B cell (primary cell): Measurements from ENCODE around the gene OGG1. TPM values are rescaled to one million over a fixed set of nuclear protein-coding genes. Genes with fewer than 3 reads are reported as not detected.

ENCODE experiments used
- ATAC-seq: fragments of 200-7000 bp; cut with Tn5 transposase; one replicate; pipeline ENCODE4 v1.10.0; 2021; ENCODE audit warnings: low read depth, mild to moderate bottlenecking, moderate number of reproducible peaks, moderate library complexity
- CTCF ChIA-PET: fragments of 350-600 bp; sonication (Branson Sonifier 250); formaldehyde crosslinking; loops from one replicate; lab custom pipeline; 2021; ENCODE audit warnings: antibody characterized with exemption, inconsistent platforms; lab: Charles Lee
- POLR2A ChIA-PET: fragments of 350-600 bp; sonication (Branson Sonifier 250); formaldehyde crosslinking; loops from one replicate; lab custom pipeline; 2021; ENCODE audit warnings: antibody characterized with exemption; lab: Charles Lee
- DNase-seq: peaks from one replicate; pipeline ENCODE4 v3.0.0; 2013
- H2AFZ ChIP-seq: 2 replicates; pipeline ENCODE4 v1.6.1; 2012; ENCODE audit warnings: mild to moderate bottlenecking, low read depth, low read length; ENCODE audit not compliant: insufficient read depth, poor library complexity, severe bottlenecking
- H3K27ac ChIP-seq, 2 donors: 1 replicate in 1 of 2; 2 replicates in 1 of 2; pipeline ENCODE4 v1.5.1; 2012 to 2013; ENCODE audit warnings: low read length in 2 of 2, mild to moderate bottlenecking in 2 of 2, moderate library complexity in 1 of 2
- H3K27me3 ChIP-seq, 4 experiments: fragments of 200-600 bp in 1 of 4; sonication (generic) in 1 of 4; replicated peaks in 1 of 4; 1 replicate in 2 of 4; 2 replicates in 2 of 4; pipeline versions ENCODE4 v1.6.1 to v1.7.0; 2013 to 2016; ENCODE audit warnings: low read length in 3 of 4, mild to moderate bottlenecking in 2 of 4, mixed read lengths in 1 of 4, moderate library complexity in 1 of 4; ENCODE audit not compliant: insufficient read depth in 4 of 4, control insufficient read depth in 3 of 4; ENCODE audit errors: control extremely low read depth in 1 of 4
- H3K36me3 ChIP-seq, 2 experiments: replicated peaks in 1 of 2; 1 replicate in 1 of 2; 2 replicates in 1 of 2; pipeline versions ENCODE4 v1.6.1 to v1.7.1; 2013; ENCODE audit warnings: low read length in 1 of 2; ENCODE audit not compliant: insufficient read depth in 2 of 2, control insufficient read depth in 1 of 2; ENCODE audit errors: control extremely low read depth in 1 of 2, extremely low read depth in 1 of 2
- H3K4me1 ChIP-seq, 2 donors: fragments of 200-600 bp in 1 of 2; sonication (generic) in 1 of 2; 1 replicate in 1 of 2; 2 replicates in 1 of 2; pipeline versions ENCODE4 v1.5.1 to v1.6.1; 2013 to 2017; ENCODE audit warnings: low read length in 2 of 2; ENCODE audit not compliant: control insufficient read depth in 2 of 2, insufficient read depth in 2 of 2
- H3K4me2 ChIP-seq: replicated peaks from 2 replicates; pipeline ENCODE3; 2012; ENCODE audit warnings: mild to moderate bottlenecking, low read depth, low read length; ENCODE audit not compliant: poor library complexity, severe bottlenecking
- H3K4me3 ChIP-seq, 5 experiments: fragments of 200-600 bp in 1 of 5; sonication (generic) in 1 of 5; 1 replicate in 3 of 5; 2 replicates in 2 of 5; pipeline versions ENCODE4 v1.5.1 to v1.7.0; 2011 to 2016; ENCODE audit warnings: low read length in 4 of 5, mild to moderate bottlenecking in 4 of 5, low read depth in 2 of 5, control low read depth in 1 of 5, moderate library complexity in 1 of 5; ENCODE audit not compliant: insufficient read depth in 1 of 5; ENCODE audit errors: control extremely low read depth in 1 of 5, extremely low read depth in 1 of 5
- H3K79me2 ChIP-seq: fragments of 200-600 bp; sonication (generic); one replicate; pipeline ENCODE4 v1.6.0; 2016; ENCODE audit warnings: low read length; ENCODE audit not compliant: control insufficient read depth, insufficient read depth
- H3K9ac ChIP-seq: fragments of 200-600 bp; sonication (generic); 2 replicates; pipeline ENCODE4 v1.6.1; 2017; ENCODE audit warnings: mild to moderate bottlenecking, low read length, moderate library complexity
- H3K9me3 ChIP-seq, 3 donors: one replicate each; pipeline versions ENCODE4 v1.6.1 to v1.7.1; 2013; ENCODE audit warnings: low read length in 2 of 3; ENCODE audit not compliant: control insufficient read depth in 2 of 3, insufficient read depth in 1 of 3; ENCODE audit errors: control extremely low read depth in 1 of 3
- H4K20me1 ChIP-seq: 2 replicates; pipeline ENCODE4 v1.6.0; 2012; ENCODE audit warnings: mild to moderate bottlenecking, low read length; ENCODE audit not compliant: insufficient read depth, control insufficient read depth, poor library complexity, severe bottlenecking
- H3K27ac Mint-ChIP-seq: one replicate; pipeline ENCODE4 v1.8.0; 2021; ENCODE audit warnings: mixed read lengths
- H3K27me3 Mint-ChIP-seq: one replicate; pipeline ENCODE4 v1.8.0; 2021; ENCODE audit warnings: mixed read lengths
- H3K4me1 Mint-ChIP-seq: one replicate; pipeline ENCODE4 v1.8.0; 2021; ENCODE audit warnings: mixed read lengths
- H3K4me3 Mint-ChIP-seq: one replicate; pipeline ENCODE4 v1.8.0; 2021; ENCODE audit warnings: mixed read lengths
- H3K9me3 Mint-ChIP-seq: one replicate; pipeline ENCODE4 v1.8.0; 2022; ENCODE audit warnings: mixed read lengths; ENCODE audit not compliant: insufficient read depth
- CTCF ChIP-seq: fragments of 200-600 bp; IDR thresholded peaks from one replicate; pipeline ENCODE4 v1.8.0; 2022; ENCODE audit warnings: antibody characterized with exemption, mild to moderate bottlenecking
- EZH2 ChIP-seq: IDR thresholded peaks from 2 replicates; pipeline ENCODE4 v1.6.1; 2012; ENCODE audit warnings: borderline replicate concordance, low read depth, mild to moderate bottlenecking, moderate library complexity, low read length; ENCODE audit not compliant: insufficient read depth, poor library complexity, severe bottlenecking
- WGBS: methylation state at CpG from one replicate; pipeline ENCODE4 v1.1.5; 2013; ENCODE audit warnings: missing lambda C conversion rate; ENCODE audit not compliant: insufficient coverage; 5-methylcytosine and 5-hydroxymethylcytosine counted together
- intact Hi-C: fragments of 100-400 bp; cut with micrococcal nuclease; formaldehyde crosslinking; loops from one replicate; pipeline ENCODE4 v1.10.0; 2022
- polyA plus RNA-seq: library from polyadenylated mRNA; depleted of rRNA; stranded (reverse); fragments of >200 nt; gene quantifications from 2 replicates; pipeline ENCODE4 v1.2.3, GENCODE V29; 2012
- total RNA-seq, 2 donors: library from RNA; stranded (reverse); fragments of 120-200 nt in 1 of 2; gene quantifications; 1 replicate in 1 of 2; 2 replicates in 1 of 2; pipeline versions ENCODE4 v1.2.3 to v1.2.4, GENCODE V29; 2013 to 2022

The OGG1 gene
- total and polyA plus RNA-seq, 2 donors (not counting 1 experiment from before 2014, with no cell fraction given) = 45.6 to 81.6 TPM

GRCh38 chr3:9754678-9755077 is 4.9 kb downstream of the OGG1 start:
- 92% methylated on average over 7 of the region's 8 CpGs for WGBS
- DNase-seq (no peak), ATAC-seq (no peak)
- Histone ChIP-seq H3K9ac (no peak overlapping the region), H4K20me1 (peaks cover 13% of the 10 kb centered on the region), H3K79me2 (peaks cover 28% of the 10 kb centered on the region), H3K4me3 (no peak overlapping the region), H3K9me3 (no peaks in the 10 kb centered on the region), H3K27me3 (no peaks in the 10 kb centered on the region), H3K36me3 (peaks cover 4 to 59% of the 10 kb centered on the region in 2 experiments), H3K27ac (no peak overlapping the region), H2AFZ (no peak overlapping the region), H3K4me2 (no peak overlapping the region), H3K4me1 (peaks cover 28 to 29% of the 10 kb centered on the region in 2 donors)
- CTCF ChIA-PET = no interaction called here
- no peak for TF ChIP-seq CTCF
- TF ChIP-seq EZH2 = no peak
- intact Hi-C loops = loop anchor here (10.0 kb wide), 1 partner anchor 230 kb away; the partner anchor contains the start of gene EMC3
- no peak overlapping the region for H3K4me3 Mint-ChIP-seq
- POLR2A ChIA-PET = interaction anchor here (1.0 kb wide), 1 partner anchor 12 kb away, joined by 5 read pairs; no protein-coding TSS in a partner anchor
- H3K9me3 Mint-ChIP-seq = no peaks in the 10 kb centered on the region
- peaks cover 41% of the 10 kb centered on the region for H3K4me1 Mint-ChIP-seq
- no peaks in the 10 kb centered on the region for H3K27me3 Mint-ChIP-seq
- H3K27ac Mint-ChIP-seq = no peak overlapping the region

- H3K4me3 ChIP-seq = no peak overlapping the region
- no peak overlapping the region for H2AFZ ChIP-seq
- H3K79me2 ChIP-seq = peaks cover 12% of the 10 kb centered on the region
- intact Hi-C loops = loop anchor here (10.0 kb wide), 1 partner anchor 227 kb away; the partner anchor contains the start of gene EMC3
- peaks cover 4 to 62% of the 10 kb centered on the region in 2 experiments for H3K36me3 ChIP-seq
- POLR2A ChIA-PET = no interaction called here
- no peak overlapping the region for H3K4me2 ChIP-seq
- H3K27me3 ChIP-seq = no peaks in the 10 kb centered on the region
- TF ChIP-seq EZH2 = no peak
- TF ChIP-seq CTCF = no peak
- Mint-ChIP-seq H3K27ac (no peak overlapping the region), H3K4me1 (peaks cover 14% of the 10 kb centered on the region), H3K9me3 (no peaks in the 10 kb centered on the region), H3K27me3 (no peaks in the 10 kb centered on the region), H3K4me3 (no peak overlapping the region)
- peaks cover 6% of the 10 kb centered on the region in 2 donors for H3K4me1 ChIP-seq
- H3K9ac ChIP-seq = no peak overlapping the region
- DNase-seq (no peak), ATAC-seq (no peak)
- H4K20me1 ChIP-seq = peaks cover 13% of the 10 kb centered on the region
- WGBS = 96% methylated on average over 13 of the region's 13 CpGs
- CTCF ChIA-PET = no interaction called here
- peaks cover 0 to 3% (median 0%) of the 10 kb centered on the region in 3 donors for H3K9me3 ChIP-seq
- H3K27ac ChIP-seq = no peak overlapping the region
Observed at GRCh38 chr3:9757427-9757826, 7.7 kb downstream of the OGG1 start.
